HepG2 (cell line): ENCODE data around the gene HOXC11. TPM values are rescaled to one million over a fixed set of nuclear protein-coding genes. Genes with fewer than 3 reads are reported as not detected.

Experiments
- ARID5B ChIP-seq: IDR thresholded peaks from 2 replicates; pipeline ENCODE4 v1.4.0; 2020; ENCODE audit warnings: mild to moderate bottlenecking, missing genetic modification reagents
- FOXA3 ChIP-seq: IDR thresholded peaks from 2 replicates; pipeline ENCODE4 v1.6.1; 2016; ENCODE audit warnings: missing genetic modification reagents, missing compliant biosample characterization
- FOXK1 ChIP-seq: sonication (generic); formaldehyde crosslinking; IDR thresholded peaks from 2 replicates; pipeline ENCODE4 v1.4.0; 2020; ENCODE audit warnings: low read depth, missing genetic modification reagents, borderline replicate concordance
- MTA1 ChIP-seq: sonication (generic); formaldehyde crosslinking; IDR thresholded peaks from 2 replicates; pipeline ENCODE4 v1.4.0; 2020; ENCODE audit warnings: missing genetic modification reagents, mild to moderate bottlenecking, borderline replicate concordance
- NAIF1 ChIP-seq: sonication (generic); formaldehyde crosslinking; IDR thresholded peaks from 2 replicates; pipeline ENCODE4 v1.5.0; 2020; ENCODE audit warnings: mild to moderate bottlenecking, missing genetic modification reagents, borderline replicate concordance
- NCOA1 ChIP-seq: sonication (generic); formaldehyde crosslinking; IDR thresholded peaks from 2 replicates; pipeline ENCODE4 v1.9.0; 2021; ENCODE audit warnings: missing genetic modification reagents
- THAP11 ChIP-seq: IDR thresholded peaks from 2 replicates; pipeline ENCODE4 v1.6.1; 2016; ENCODE audit warnings: missing biosample characterization, missing genetic modification reagents
- THRA ChIP-seq: sonication (generic); formaldehyde crosslinking; IDR thresholded peaks from 2 replicates; pipeline ENCODE4 v1.4.0; 2020; ENCODE audit warnings: missing genetic modification reagents, borderline replicate concordance
- ZBTB46 ChIP-seq: sonication (generic); formaldehyde crosslinking; IDR thresholded peaks from 2 replicates; pipeline ENCODE4 v1.4.0; 2020; ENCODE audit warnings: mild to moderate bottlenecking, missing genetic modification reagents, borderline replicate concordance
- ZFP90 ChIP-seq: sonication (generic); formaldehyde crosslinking; IDR thresholded peaks from 2 replicates; pipeline ENCODE4 v1.8.0; 2022; ENCODE audit warnings: missing genetic modification reagents, mild to moderate bottlenecking, inconsistent platforms, borderline replicate concordance
- ZFX ChIP-seq: sonication (generic); formaldehyde crosslinking; IDR thresholded peaks from 2 replicates; pipeline ENCODE4 v1.4.0; 2020; ENCODE audit warnings: mild to moderate bottlenecking, low read depth, missing genetic modification reagents, moderate library complexity
- ZNF260 ChIP-seq: sonication (generic); formaldehyde crosslinking; IDR thresholded peaks from 2 replicates; pipeline ENCODE4 v1.4.0; 2020; ENCODE audit warnings: missing genetic modification reagents, low read depth, mild to moderate bottlenecking, borderline replicate concordance
- ZNF569 ChIP-seq: sonication (generic); formaldehyde crosslinking; IDR thresholded peaks from 2 replicates; pipeline ENCODE4 v1.5.0; 2020; ENCODE audit warnings: mild to moderate bottlenecking, missing genetic modification reagents, moderate library complexity, borderline replicate concordance
- ZNF598 ChIP-seq: sonication (generic); formaldehyde crosslinking; IDR thresholded peaks from 2 replicates; pipeline ENCODE4 v1.5.1; 2020; ENCODE audit warnings: mild to moderate bottlenecking, missing genetic modification reagents, borderline replicate concordance
- ZNF619 ChIP-seq: sonication (generic); formaldehyde crosslinking; IDR thresholded peaks from 2 replicates; pipeline ENCODE4 v1.4.0; 2020; ENCODE audit warnings: mild to moderate bottlenecking, missing genetic modification reagents
- ZNF687 ChIP-seq: sonication (generic); formaldehyde crosslinking; IDR thresholded peaks from 2 replicates; pipeline ENCODE4 v1.5.1; 2020; ENCODE audit warnings: mild to moderate bottlenecking, missing genetic modification reagents, moderate library complexity
- ZNF780A ChIP-seq: sonication (generic); formaldehyde crosslinking; IDR thresholded peaks from 2 replicates; pipeline ENCODE4 v1.8.0; 2022; ENCODE audit warnings: mild to moderate bottlenecking, missing genetic modification reagents, moderate library complexity
- polyA plus RNA-seq, 8 experiments: library from polyadenylated mRNA; depleted of rRNA in 3 of 8; stranded (reverse) in 7 of 8; unstranded in 1 of 8; fragments of >200 nt; fragmentation: Illumina TruSeq in 4 of 8; extraction: Trizol in 4 of 8; gene quantifications; 2 replicates each; pipeline versions ENCODE4 v1.2.1 to v1.2.3, GENCODE V29; 2011 to 2016; ENCODE audit warnings: low read depth in 4 of 8, missing spikeins in 1 of 8, mixed read lengths in 1 of 8; ENCODE audit not compliant: insufficient read depth in 1 of 8
- total RNA-seq, 5 experiments: library from RNA; depleted of rRNA; stranded (reverse); fragments of >200 nt; fragmentation: Illumina TruSeq; extraction: Trizol; gene quantifications; 2 replicates each; pipeline ENCODE4 v1.2.3, GENCODE V29; 2016; ENCODE audit warnings: low read depth in 1 of 5

HOXC11 gene
- total and polyA plus RNA-seq, 2 of the 13 experiments (the other 11 are each of a cell fraction or from before 2014, with no cell fraction given) = not detected

- TF ChIP-seq ZBTB46 (no peak), NCOA1 (CRISPR knock-in tag) (no peak), ZFP90 (CRISPR knock-in tag) (no peak), ZNF687 (0 out of 2 replicates have a peak, but pooled peaks have one; percentile 10), ZNF780A (CRISPR knock-in tag) (no peak), THAP11 (CRISPR knock-in tag) (no peak), FOXA3 (0 out of 2 replicates have a peak, but pooled peaks have one; percentile 26), THRA (no peak), ZNF569 (CRISPR knock-in tag) (no peak), ARID5B (CRISPR knock-in tag) (peak; percentile 33), ZNF619 (no peak), FOXK1 (CRISPR knock-in tag) (no peak), ZFX (CRISPR knock-in tag) (no peak), ZNF260 (CRISPR knock-in tag) (no peak), MTA1 (no peak), NAIF1 (no peak), ZNF598 (CRISPR knock-in tag) (no peak)
Observed at GRCh38 chr12:53949631-53950436, 23.1 kb upstream of the HOXC11 start (continued).
